ENCODE results near the gene CIDEB. TPM values are rescaled to one million over a fixed set of nuclear protein-coding genes. Genes with fewer than 3 reads are reported as not detected.

The CIDEB gene
- total RNA-seq, 1 experiment from 2014 or later: not detected

DNA sequence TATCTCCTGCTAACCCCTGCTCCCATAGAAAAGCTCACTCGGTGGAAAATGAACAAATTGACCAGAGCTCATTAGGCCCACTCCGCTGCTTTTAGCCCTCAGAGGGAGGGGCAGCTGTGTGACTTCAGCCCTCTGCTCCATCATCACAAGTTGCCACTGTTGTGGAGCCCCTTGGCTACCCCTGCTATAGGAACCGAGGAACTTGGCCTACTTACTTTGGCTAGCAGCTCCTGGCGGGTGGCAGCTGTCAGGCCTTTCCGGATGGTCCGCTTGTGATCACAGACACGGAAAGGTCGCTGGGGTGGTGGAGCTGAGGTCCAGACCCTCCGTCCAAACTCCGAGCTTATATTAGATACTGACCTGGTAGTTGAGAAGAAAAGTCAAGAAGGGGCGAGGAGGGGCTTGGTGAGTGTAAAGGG, 612 bp downstream of the CIDEB start:
- H3K4me3 Mint-ChIP-seq: no peak overlapping the region
- no peaks in the 10 kb centered on the region for H3K27me3 Mint-ChIP-seq (ENCODE audit: low read depth)

More for the DNA sequence above, 612 bp downstream of the CIDEB start:
- Histone ChIP-seq H3K4me1 (ENCODE audit: insufficient read depth, low read length) (no peaks in the 10 kb centered on the region), H2AFZ (ENCODE audit: low read length) (no peak overlapping the region), H3K4ac (ENCODE audit: low read depth, low read length) (no peak overlapping the region), H4K8ac (replicated peaks; ENCODE audit: insufficient read length, low read depth, low read length) (no peak overlapping the region), H3K27ac (ENCODE audit: insufficient read length, low read depth, low read length) (no peak overlapping the region), H2AK5ac (ENCODE audit: insufficient read length, low read length) (no peak overlapping the region), H3K14ac (ENCODE audit: insufficient read depth, low read length) (no peak overlapping the region), H3K79me1 (ENCODE audit: insufficient read depth, low read depth, low read length, poor library complexity, severe bottlenecking) (no peaks in the 10 kb centered on the region), H3K79me2 (ENCODE audit: insufficient read depth, low read length) (no peaks in the 10 kb centered on the region), H4K20me1 (ENCODE audit: control insufficient read depth, insufficient read depth, insufficient read length) (no peaks in the 10 kb centered on the region), H3K4me2 (ENCODE audit: insufficient read depth, insufficient read length, low read length) (no peak overlapping the region), H3K23ac (ENCODE audit: insufficient read length, low read depth, low read length) (no peak overlapping the region), H4K5ac (ENCODE audit: insufficient read length, low read depth, low read length) (no peak overlapping the region), H3T11ph (ENCODE audit: low read length) (no peak overlapping the region), H3K9me3 (ENCODE audit: control insufficient read depth, low read depth, low read length) (no peaks in the 10 kb centered on the region), H2BK5ac (ENCODE audit: insufficient read length, low read length) (no peak overlapping the region), H3K9ac (ENCODE audit: extremely low read depth, insufficient read length, low read length) (no peak overlapping the region), H2BK20ac (ENCODE audit: low read depth, low read length, poor library complexity, severe bottlenecking) (no peak overlapping the region), H3K56ac (ENCODE audit: insufficient read length, low read depth, low read length) (no peak overlapping the region), H2BK15ac (ENCODE audit: low read depth, low read length) (no peak overlapping the region), H4K91ac (ENCODE audit: insufficient read length, low read depth, low read length) (no peak overlapping the region), H3K23me2 (ENCODE audit: insufficient read length, low read depth, low read length, poor library complexity, severe bottlenecking) (no peaks in the 10 kb centered on the region), H2BK120ac (ENCODE audit: low read depth, low read length, poor library complexity, severe bottlenecking) (no peak overlapping the region), H3K18ac (ENCODE audit: insufficient read length, low read depth, low read length) (no peak overlapping the region), H2BK12ac (ENCODE audit: insufficient read length, low read depth, low read length) (no peak overlapping the region), H3K27me3 (ENCODE audit: insufficient read depth, low read length) (no peaks in the 10 kb centered on the region)
- DNase-seq: no peak
- Mint-ChIP-seq H3K9me3 (no peaks in the 10 kb centered on the region), H3K4me1 (peaks cover 5 to 6% of the 10 kb centered on the region in 2 experiments; a peak in 3 of 4 replicates), H3K36me3 (ENCODE audit: insufficient read depth in 1 of 3, low read depth in 3 of 3) (peaks cover 33 to 73% (median 57%) of the 10 kb centered on the region in 3 experiments), H3K27ac (peak overlapping the region in 1 of 3 experiments; percentile 25; a peak in 1 of 7 replicates)
- TF ChIP-seq, protein P1, sequence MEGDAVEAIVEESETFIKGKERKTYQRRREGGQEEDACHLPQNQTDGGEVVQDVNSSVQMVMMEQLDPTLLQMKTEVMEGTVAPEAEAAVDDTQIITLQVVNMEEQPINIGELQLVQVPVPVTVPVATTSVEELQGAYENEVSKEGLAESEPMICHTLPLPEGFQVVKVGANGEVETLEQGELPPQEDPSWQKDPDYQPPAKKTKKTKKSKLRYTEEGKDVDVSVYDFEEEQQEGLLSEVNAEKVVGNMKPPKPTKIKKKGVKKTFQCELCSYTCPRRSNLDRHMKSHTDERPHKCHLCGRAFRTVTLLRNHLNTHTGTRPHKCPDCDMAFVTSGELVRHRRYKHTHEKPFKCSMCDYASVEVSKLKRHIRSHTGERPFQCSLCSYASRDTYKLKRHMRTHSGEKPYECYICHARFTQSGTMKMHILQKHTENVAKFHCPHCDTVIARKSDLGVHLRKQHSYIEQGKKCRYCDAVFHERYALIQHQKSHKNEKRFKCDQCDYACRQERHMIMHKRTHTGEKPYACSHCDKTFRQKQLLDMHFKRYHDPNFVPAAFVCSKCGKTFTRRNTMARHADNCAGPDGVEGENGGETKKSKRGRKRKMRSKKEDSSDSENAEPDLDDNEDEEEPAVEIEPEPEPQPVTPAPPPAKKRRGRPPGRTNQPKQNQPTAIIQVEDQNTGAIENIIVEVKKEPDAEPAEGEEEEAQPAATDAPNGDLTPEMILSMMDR (conservative IDR thresholded peaks at IDR 0.05): no peak
- WGBS (ENCODE audit: extremely low coverage, insufficient read length, low lambda C conversion rate): no CpG with 5 or more reads among the region's 11 CpGs
